ENCODE results near the gene NOL9. TPM values are rescaled to one million over a fixed set of nuclear protein-coding genes. Genes with fewer than 3 reads are reported as not detected.

Gene NOL9
- total RNA-seq, 1 donor from 2014 or later: 32.5 TPM

GRCh38 chr1:6503884-6504602 lies 50.3 kb downstream of the NOL9 start:
- no peak for DNase-seq (ENCODE audit: low read depth)
- H3K36me3 ChIP-seq (ENCODE audit: control insufficient read depth, insufficient read depth, low read length): no peaks in the 10 kb centered on the region
- peaks cover 17% of the 10 kb centered on the region for H3K27me3 ChIP-seq (ENCODE audit: control insufficient read depth, insufficient read depth, low read length)
- no peak overlapping the region for H3K4me3 ChIP-seq (ENCODE audit: low read depth, low read length)
- TF ChIP-seq CTCF (IDR thresholded peaks at IDR 0.05; ENCODE audit: insufficient read depth, low read length, poor library complexity, severe bottlenecking): no peak

GRCh38 chr1:6502000-6502891 lies 52.1 kb downstream of the NOL9 start:
- TF ChIP-seq CTCF (IDR thresholded peaks at IDR 0.05; ENCODE audit: insufficient read depth, low read length, poor library complexity, severe bottlenecking): no peak
- DNase-seq (ENCODE audit: low read depth): no peak
- H3K36me3 ChIP-seq (ENCODE audit: control insufficient read depth, insufficient read depth, low read length): no peaks in the 10 kb centered on the region
- peaks cover 11% of the 10 kb centered on the region for H3K27me3 ChIP-seq (ENCODE audit: control insufficient read depth, insufficient read depth, low read length)
- H3K4me3 ChIP-seq (ENCODE audit: low read depth, low read length): no peak overlapping the region

- peaks cover 11% of the 10 kb centered on the region for H3K27me3 ChIP-seq (ENCODE audit: control insufficient read depth, insufficient read depth, low read length)
- H3K36me3 ChIP-seq (ENCODE audit: control insufficient read depth, insufficient read depth, low read length): no peaks in the 10 kb centered on the region
- no peak overlapping the region for H3K4me3 ChIP-seq (ENCODE audit: low read depth, low read length)
- DNase-seq (ENCODE audit: low read depth): no peak
- TF ChIP-seq CTCF (IDR thresholded peaks at IDR 0.05; ENCODE audit: insufficient read depth, low read length, poor library complexity, severe bottlenecking): no peak
These were observed 53.0 kb downstream of the NOL9 start for GRCh38 chr1:6501279-6501813.

- Histone ChIP-seq H3K36me3 (ENCODE audit: control insufficient read depth, insufficient read depth, low read length) (no peaks in the 10 kb centered on the region), H3K4me3 (ENCODE audit: low read depth, low read length) (no peak overlapping the region), H3K27me3 (ENCODE audit: control insufficient read depth, insufficient read depth, low read length) (peaks cover 11% of the 10 kb centered on the region)
- DNase-seq (ENCODE audit: low read depth): no peak
- TF ChIP-seq CTCF (IDR thresholded peaks at IDR 0.05; ENCODE audit: insufficient read depth, low read length, poor library complexity, severe bottlenecking): no peak
These were observed 53.6 kb downstream of the NOL9 start for GRCh38 chr1:6500544-6501278.

GRCh38 chr1:6499296-6499695 lies 55.0 kb downstream of the NOL9 start:
- Histone ChIP-seq H3K36me3 (ENCODE audit: control insufficient read depth, insufficient read depth, low read length) (no peaks in the 10 kb centered on the region), H3K27me3 (ENCODE audit: control insufficient read depth, insufficient read depth, low read length) (peaks cover 11% of the 10 kb centered on the region), H3K4me3 (ENCODE audit: low read depth, low read length) (no peak overlapping the region)
- no peak for TF ChIP-seq CTCF (IDR thresholded peaks at IDR 0.05; ENCODE audit: insufficient read depth, low read length, poor library complexity, severe bottlenecking)
- no peak for DNase-seq (ENCODE audit: low read depth)

Data from kidney epithelial cell (primary cell).